ENCODE results near the gene BCAS4. TPM values are rescaled to one million over a fixed set of nuclear protein-coding genes. Genes with fewer than 3 reads are reported as not detected.

Gene BCAS4
- total RNA-seq, 1 donor from 2014 or later = 16.7 TPM

DNA sequence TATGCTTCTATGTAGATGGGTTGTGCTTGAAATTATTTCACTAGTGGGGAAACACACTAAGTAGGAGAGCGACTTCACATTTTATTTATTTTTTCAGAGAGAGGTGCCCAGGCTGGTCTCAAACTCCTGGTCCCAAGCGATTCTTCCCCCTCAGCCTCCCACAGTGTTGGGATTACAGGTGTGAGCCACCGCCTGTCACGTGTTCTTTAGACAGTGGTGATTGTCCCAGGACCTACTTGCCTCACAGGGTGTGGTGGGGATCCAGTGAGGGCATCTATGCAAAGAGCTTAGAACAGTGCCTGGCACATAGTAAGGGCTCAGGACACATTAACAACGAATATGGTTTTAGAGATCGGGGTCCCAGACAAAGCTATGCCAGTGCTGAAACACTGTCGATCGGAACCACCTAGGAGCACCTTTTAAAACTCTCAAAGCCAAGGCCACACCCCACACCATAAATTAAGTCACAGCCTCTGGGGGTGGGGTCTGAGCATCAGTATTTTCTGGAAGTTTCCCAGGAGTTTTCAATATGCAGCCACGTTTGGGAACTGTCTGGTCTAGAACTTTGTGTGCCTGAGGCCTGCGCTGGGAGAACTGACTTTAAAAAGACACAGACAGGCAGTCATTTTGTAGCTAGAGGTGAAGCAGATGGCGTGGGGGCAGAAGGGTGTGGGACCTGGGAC, 4.8 kb upstream of the BCAS4 start:
- H3K36me3 Mint-ChIP-seq (ENCODE audit: low read depth, unreplicated experiment) = no peaks in the 10 kb centered on the region
- no peaks in the 10 kb centered on the region for H3K36me3 ChIP-seq (ENCODE audit: insufficient read depth, low read length)
- H3K4me2 ChIP-seq (ENCODE audit: low read length) = no peak overlapping the region
- peak overlapping the region; percentile 85 for H3K9ac ChIP-seq (ENCODE audit: low read length)
- peak overlapping the region; percentile 90 for H3K27ac ChIP-seq (ENCODE audit: low read depth, low read length)
- peaks cover 11% of the 10 kb centered on the region for H3K4me1 ChIP-seq (ENCODE audit: insufficient read depth, low read length)
- no peaks in the 10 kb centered on the region for H3K4me1 Mint-ChIP-seq (ENCODE audit: low read depth, unreplicated experiment)
- no peak for TF ChIP-seq CTCF (IDR thresholded peaks at IDR 0.05; ENCODE audit: insufficient read depth, low read depth, low read length)
- TF ChIP-seq EZH2 (IDR thresholded peaks at IDR 0.05; ENCODE audit: insufficient read depth, low read length) = no peak
- H3K79me2 ChIP-seq (ENCODE audit: insufficient read depth, low read length) = no peaks in the 10 kb centered on the region
- H3K27ac Mint-ChIP-seq (ENCODE audit: unreplicated experiment) = peak overlapping the region; percentile 92
- H3K4me3 ChIP-seq (ENCODE audit: insufficient read depth, low read depth, low read length) = no peak overlapping the region
- H3K27me3 Mint-ChIP-seq (ENCODE audit: low read depth, unreplicated experiment) = no peaks in the 10 kb centered on the region
- no peaks in the 10 kb centered on the region for H3K9me3 ChIP-seq (ENCODE audit: insufficient read depth, low read depth, low read length)
- H2AFZ ChIP-seq (ENCODE audit: low read depth, low read length) = peak overlapping the region; percentile 84
- H3K9me3 Mint-ChIP-seq (ENCODE audit: unreplicated experiment) = no peaks in the 10 kb centered on the region
- no peaks in the 10 kb centered on the region for H3K27me3 ChIP-seq (ENCODE audit: insufficient read depth, low read length)
- FAIRE-seq = no peak
- no peak for DNase-seq (ENCODE audit: low read depth)
- H3K4me3 Mint-ChIP-seq (ENCODE audit: unreplicated experiment) = no peak overlapping the region
- H4K20me1 ChIP-seq (ENCODE audit: insufficient read depth, low read length) = no peaks in the 10 kb centered on the region

DNA sequence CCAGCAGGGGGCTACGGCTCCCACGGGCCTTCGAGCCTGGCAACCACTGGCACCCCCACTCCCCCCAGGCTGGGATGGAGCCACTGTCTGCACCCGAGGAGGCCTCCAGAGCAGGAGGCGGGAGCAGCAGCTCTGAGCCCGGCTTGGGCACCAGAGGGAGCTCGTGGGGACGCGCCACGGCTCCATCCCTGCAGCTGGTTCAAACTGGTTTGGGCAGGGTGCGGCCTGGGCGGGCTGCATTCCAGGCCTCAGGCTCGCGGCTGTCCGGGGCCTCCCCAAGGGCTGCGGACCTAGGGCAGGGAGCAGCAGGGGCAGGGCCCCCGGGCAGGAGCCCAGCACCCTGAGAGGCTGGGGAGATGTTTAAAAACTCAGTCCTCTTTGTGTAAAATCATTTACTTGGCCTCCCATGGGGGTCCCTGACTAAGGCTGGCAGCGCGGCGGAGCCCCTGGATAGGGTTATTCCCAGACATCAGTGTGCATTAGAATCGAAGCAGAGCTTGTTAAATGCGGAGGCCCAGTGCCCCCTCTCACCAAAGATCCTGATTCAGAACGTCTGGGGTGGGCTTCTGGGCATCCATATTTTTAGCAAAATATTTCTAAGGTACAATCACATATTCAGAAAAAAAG, 4.1 kb upstream of the BCAS4 start:
- H3K4me3 ChIP-seq (ENCODE audit: insufficient read depth, low read depth, low read length) = no peak overlapping the region
- no peaks in the 10 kb centered on the region for H3K36me3 ChIP-seq (ENCODE audit: insufficient read depth, low read length)
- FAIRE-seq (no peak), DNase-seq (ENCODE audit: low read depth) (peak; percentile 71)
- H2AFZ ChIP-seq (ENCODE audit: low read depth, low read length) = peak overlapping the region; percentile 84
- peak overlapping the region; percentile 90 for H3K27ac ChIP-seq (ENCODE audit: low read depth, low read length)
- Mint-ChIP-seq H3K4me1 (ENCODE audit: low read depth, unreplicated experiment) (no peaks in the 10 kb centered on the region), H3K27ac (ENCODE audit: unreplicated experiment) (peak overlapping the region; percentile 96), H3K4me3 (ENCODE audit: unreplicated experiment) (no peak overlapping the region), H3K27me3 (ENCODE audit: low read depth, unreplicated experiment) (no peaks in the 10 kb centered on the region), H3K9me3 (ENCODE audit: unreplicated experiment) (no peaks in the 10 kb centered on the region), H3K36me3 (ENCODE audit: low read depth, unreplicated experiment) (no peaks in the 10 kb centered on the region)
- no peaks in the 10 kb centered on the region for H3K9me3 ChIP-seq (ENCODE audit: insufficient read depth, low read depth, low read length)
- H3K27me3 ChIP-seq (ENCODE audit: insufficient read depth, low read length) = no peaks in the 10 kb centered on the region
- H3K79me2 ChIP-seq (ENCODE audit: insufficient read depth, low read length) = no peaks in the 10 kb centered on the region
- no peaks in the 10 kb centered on the region for H4K20me1 ChIP-seq (ENCODE audit: insufficient read depth, low read length)
- TF ChIP-seq CTCF (IDR thresholded peaks at IDR 0.05; ENCODE audit: insufficient read depth, low read depth, low read length) = peak; percentile 43
- no peak for TF ChIP-seq EZH2 (IDR thresholded peaks at IDR 0.05; ENCODE audit: insufficient read depth, low read length)
- peaks cover 15% of the 10 kb centered on the region for H3K4me1 ChIP-seq (ENCODE audit: insufficient read depth, low read length)
- peak overlapping the region; percentile 70 for H3K4me2 ChIP-seq (ENCODE audit: low read length)
- peak overlapping the region; percentile 85 for H3K9ac ChIP-seq (ENCODE audit: low read length)
